IPS-NIHi11 (cell line): Measurements from ENCODE around the gene SLC37A4.
"Not testable (repeated sequence)": the region's sequence is repeated elsewhere in the genome, so short reads cannot be mapped to it uniquely, and the experiment has no call there.

ENCODE experiments used
- DNase-seq: peaks from one replicate; pipeline ENCODE4 v3.0.0; 2012; ENCODE audit warnings: mixed read lengths, low spot score

Gene SLC37A4

GRCh38 chr11:119030329-119031047 lies at the start of gene SLC37A4:
SLC37A4 (minus strand) TSS chr11:119030877.
- peak; percentile 98 for DNase-seq

- no peak for DNase-seq
Measured at GRCh38 chr11:119078675-119079420, 48.2 kb upstream of the SLC37A4 start.

- no peak for DNase-seq
Measured at GRCh38 chr11:119077839-119078238, 47.2 kb upstream of the SLC37A4 start.

- peak; percentile 99 for DNase-seq
Measured at GRCh38 chr11:119067371-119068222, 36.9 kb upstream of the SLC37A4 start, which contains the start of gene VPS11. VPS11 (plus strand) TSS chr11:119067818; CDS start chr11:119067824, 6 bp downstream.

GRCh38 chr11:119065369-119065768 lies 34.7 kb upstream of the SLC37A4 start:
- DNase-seq: peak; percentile 33

GRCh38 chr11:119062779-119063178 lies 32.1 kb upstream of the SLC37A4 start:
- no peak for DNase-seq

- no peak for DNase-seq
Measured at GRCh38 chr11:119061256-119061655, 30.6 kb upstream of the SLC37A4 start.

- not testable (repeated sequence) for DNase-seq
Measured at GRCh38 chr11:119059128-119059527, 28.5 kb upstream of the SLC37A4 start.

- DNase-seq: peak; percentile 99
Measured at GRCh38 chr11:119057000-119057769, 26.5 kb upstream of the SLC37A4 start, which contains the start of gene HYOU1. HYOU1 (minus strand) TSS chr11:119057205; CDS start chr11:119056160, 1,045 bp downstream.

- peak; percentile 80 for DNase-seq
Measured at GRCh38 chr11:119056421-119056999, 25.8 kb upstream of the SLC37A4 start.

- peak; percentile 11 for DNase-seq
Measured at GRCh38 chr11:119055901-119056300, 25.2 kb upstream of the SLC37A4 start.

GRCh38 chr11:119054418-119054817 lies 23.7 kb upstream of the SLC37A4 start:
- no peak for DNase-seq

- DNase-seq: no peak
Measured at GRCh38 chr11:119052163-119052814, 21.6 kb upstream of the SLC37A4 start.

- no peak for DNase-seq
Measured at GRCh38 chr11:119051440-119052162, 20.9 kb upstream of the SLC37A4 start.

GRCh38 chr11:119049081-119049480 lies 18.4 kb upstream of the SLC37A4 start:
- no peak for DNase-seq

- no peak for DNase-seq
Measured at GRCh38 chr11:119048644-119049043, 18.0 kb upstream of the SLC37A4 start.

GRCh38 chr11:119047205-119047604 lies 16.5 kb upstream of the SLC37A4 start:
- no peak for DNase-seq

- no peak for DNase-seq
Measured at GRCh38 chr11:119046489-119046888, 15.8 kb upstream of the SLC37A4 start.

GRCh38 chr11:119044708-119045107 lies 14.0 kb upstream of the SLC37A4 start:
- peak; percentile 56 for DNase-seq

GRCh38 chr11:119042927-119043326 lies 12.2 kb upstream of the SLC37A4 start:
- no peak for DNase-seq
